GM23338 (cell line): ENCODE measurements around the gene FAM81A. TPM values are rescaled to one million over a fixed set of nuclear protein-coding genes. Genes with fewer than 3 reads are reported as not detected.

ENCODE experiments used
- ATAC-seq: fragments of 200-7000 bp; cut with Tn5 transposase; 3 replicates; pipeline ENCODE4 v1.9.1; 2020
- DNase-seq: peaks from one replicate; pipeline ENCODE4 v3.0.0-alpha.2; 2015; ENCODE audit warnings: low spot score
- H2AFZ ChIP-seq: fragments of 200-600 bp; sonication (generic); 2 replicates; pipeline ENCODE4 v1.8.0; 2016; ENCODE audit warnings: antibody characterized with exemption, mild to moderate bottlenecking, moderate library complexity
- H3F3A ChIP-seq: fragments of 200-600 bp; sonication (generic); replicated peaks from 2 replicates; pipeline ENCODE4 v1.8.0; 2017; ENCODE audit warnings: antibody characterized with exemption, mixed run types, low read depth
- H3K27ac ChIP-seq: fragments of 200-600 bp; sonication (generic); 2 replicates; pipeline ENCODE4 v1.6.1; 2016; ENCODE audit warnings: low read depth
- H3K27me3 ChIP-seq: fragments of 200-600 bp; sonication (generic); 2 replicates; pipeline ENCODE4 v1.8.0; 2016; ENCODE audit warnings: mild to moderate bottlenecking, mixed run types, moderate library complexity; ENCODE audit not compliant: insufficient read depth
- H3K36me3 ChIP-seq: fragments of 200-600 bp; sonication (generic); 2 replicates; pipeline ENCODE4 v1.8.0; 2016; ENCODE audit warnings: mild to moderate bottlenecking; ENCODE audit not compliant: insufficient read depth
- H3K4me1 ChIP-seq: fragments of 200-600 bp; sonication (generic); 2 replicates; pipeline ENCODE4 v1.8.0; 2016; ENCODE audit warnings: mild to moderate bottlenecking, moderate library complexity; ENCODE audit not compliant: insufficient read depth
- H3K4me2 ChIP-seq: fragments of 200-600 bp; sonication (generic); 2 replicates; pipeline ENCODE4 v1.7.1; 2017; ENCODE audit warnings: mixed run types
- H3K4me3 ChIP-seq: fragments of 200-600 bp; sonication (generic); 2 replicates; pipeline ENCODE4 v1.6.1; 2016; ENCODE audit warnings: mixed run types
- H3K79me2 ChIP-seq: fragments of 200-600 bp; sonication (generic); replicated peaks from 2 replicates; pipeline ENCODE4 v1.8.0; 2017; ENCODE audit warnings: mild to moderate bottlenecking; ENCODE audit not compliant: insufficient read depth
- H3K9me2 ChIP-seq: fragments of 200-600 bp; sonication (generic); 2 replicates; pipeline ENCODE4 v1.8.0; 2017; ENCODE audit not compliant: insufficient read depth
- H4K20me1 ChIP-seq: fragments of 200-600 bp; sonication (generic); replicated peaks from 2 replicates; pipeline ENCODE4 v1.8.0; 2017; ENCODE audit warnings: mild to moderate bottlenecking; ENCODE audit not compliant: insufficient read depth
- H3K27ac Mint-ChIP-seq: 2 replicates; pipeline ENCODE4 v1.8.0; 2020; ENCODE audit warnings: inconsistent platforms, mild to moderate bottlenecking, moderate library complexity, mixed read lengths
- H3K27me3 Mint-ChIP-seq: 3 replicates; pipeline ENCODE4 v1.8.0; 2022; ENCODE audit warnings: low read depth, mild to moderate bottlenecking, moderate library complexity, mixed read lengths, inconsistent platforms; ENCODE audit not compliant: insufficient read depth, poor library complexity
- H3K36me3 Mint-ChIP-seq: 3 replicates; pipeline ENCODE4 v1.8.0; 2021; ENCODE audit warnings: low read depth, mild to moderate bottlenecking, inconsistent platforms, moderate library complexity, mixed read lengths
- H3K4me1 Mint-ChIP-seq: 3 replicates; pipeline ENCODE4 v1.8.0; 2020; ENCODE audit warnings: mild to moderate bottlenecking, inconsistent platforms, mixed read lengths
- H3K4me3 Mint-ChIP-seq: 3 replicates; pipeline ENCODE4 v1.8.0; 2021; ENCODE audit warnings: moderate library complexity, mild to moderate bottlenecking, inconsistent platforms, mixed read lengths
- H3K9me3 Mint-ChIP-seq: 3 replicates; pipeline ENCODE4 v1.8.0; 2020; ENCODE audit warnings: moderate library complexity, mild to moderate bottlenecking, inconsistent platforms, mixed read lengths
- CREB1 ChIP-seq: fragments of 250-450 bp; sonication (Bioruptor Pico); IDR thresholded peaks from 2 replicates; pipeline ENCODE4 v1.5.0; 2020; ENCODE audit warnings: low read depth, mild to moderate bottlenecking, moderate library complexity
- EZH2 ChIP-seq: fragments of 200-600 bp; sonication (generic); IDR thresholded peaks from one replicate; pipeline ENCODE4 v1.8.0; 2017; ENCODE audit warnings: antibody characterized with exemption, mild to moderate bottlenecking, low read depth; ENCODE audit not compliant: unreplicated experiment
- EZH2phosphoT487 ChIP-seq: fragments of 200-600 bp; sonication (generic); IDR thresholded peaks from one replicate; pipeline ENCODE4 v1.8.1; 2018; ENCODE audit warnings: antibody characterized with exemption; ENCODE audit not compliant: unreplicated experiment
- JUNB ChIP-seq: IDR thresholded peaks from one replicate; pipeline ENCODE4 v1.6.1; 2016; ENCODE audit warnings: antibody characterized with exemption; ENCODE audit not compliant: unreplicated experiment
- NANOG ChIP-seq: IDR thresholded peaks from 2 replicates; pipeline ENCODE4 v1.6.1; 2016; ENCODE audit warnings: antibody characterized with exemption, borderline replicate concordance
- POLR2AphosphoS5 ChIP-seq: IDR thresholded peaks from 2 replicates; pipeline ENCODE4 v1.6.1; 2016; ENCODE audit warnings: antibody characterized with exemption, low read depth
- STAT1 ChIP-seq: IDR thresholded peaks from one replicate; pipeline ENCODE4 v1.6.1; 2016; ENCODE audit warnings: antibody characterized with exemption; ENCODE audit not compliant: unreplicated experiment
- ZNF114 ChIP-seq: fragments of 250-450 bp; sonication (Bioruptor Pico); IDR thresholded peaks from 2 replicates; pipeline ENCODE4 v1.5.0; 2020; ENCODE audit warnings: mild to moderate bottlenecking, moderate library complexity
- ZNF331 ChIP-seq: fragments of 250-450 bp; sonication (Bioruptor Pico); IDR thresholded peaks from 2 replicates; pipeline ENCODE4 v1.5.0; 2020; ENCODE audit warnings: low read depth, mild to moderate bottlenecking, moderate library complexity
- polyA plus RNA-seq: library from polyadenylated mRNA; unstranded; fragments of >200 nt; fragmentation: Nextera tagmentation; extraction: Ambion mirVana; gene quantifications from 2 replicates; pipeline ENCODE4 v1.2.1, GENCODE V29; 2016
- total RNA-seq: library from RNA; depleted of rRNA; stranded (reverse); fragments of >200 nt; shearing (Covaris generic); gene quantifications from 2 replicates; pipeline ENCODE4 v1.2.3, GENCODE V29; 2014
- TF ChIP-seq, protein P1 (sequence below): IDR thresholded peaks from 2 replicates; pipeline ENCODE4 v1.6.1; 2016; ENCODE audit warnings: antibody characterized with exemption
- TF ChIP-seq, protein P2 (sequence below): IDR thresholded peaks from one replicate; pipeline ENCODE4 v1.6.1; 2018; ENCODE audit warnings: antibody characterized with exemption; ENCODE audit not compliant: unreplicated experiment
- TF ChIP-seq, protein P3 (sequence below): fragments of 250-450 bp; sonication (Bioruptor Pico); IDR thresholded peaks from 2 replicates; pipeline ENCODE4 v1.5.0; 2020; ENCODE audit warnings: mild to moderate bottlenecking, moderate library complexity

The FAM81A gene
- total and polyA plus RNA-seq, 2 experiments from 2014 or later = 0.73 to 4.1 TPM

DNA sequence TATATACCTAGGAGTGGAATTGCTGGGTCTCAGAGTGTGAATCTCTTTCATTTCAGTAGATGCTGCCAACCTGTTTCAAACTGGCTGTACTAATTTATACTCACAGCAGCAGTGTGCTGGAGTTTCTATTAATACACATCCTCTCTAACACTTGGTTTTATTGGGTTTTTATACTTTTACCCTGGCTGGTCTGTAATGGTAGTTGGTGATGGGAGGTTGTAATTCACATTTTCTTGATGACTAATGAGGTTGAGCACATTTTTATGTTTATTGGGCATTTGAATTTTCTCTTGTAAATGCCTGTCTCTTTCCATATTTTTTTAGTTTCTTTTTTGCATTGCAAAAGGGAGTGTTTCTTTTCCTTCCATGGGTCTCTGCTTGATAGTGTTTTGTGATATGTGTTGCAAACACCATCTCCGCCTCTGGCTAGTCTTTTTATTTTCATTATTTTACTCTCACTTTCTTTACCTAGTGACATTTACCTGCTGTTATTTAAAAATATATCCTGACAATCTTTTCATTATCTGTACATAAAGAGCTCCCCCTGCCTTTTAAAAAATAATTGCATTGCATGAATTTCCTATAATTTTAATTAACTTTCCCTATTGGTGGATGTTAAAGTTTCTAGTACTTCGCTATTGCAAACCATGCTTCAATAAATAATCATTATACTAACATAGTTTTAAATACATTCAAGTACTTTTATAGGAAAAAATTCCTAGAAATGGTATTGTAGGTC lies 124.6 kb downstream of the FAM81A start (continued):
- no peak for TF ChIP-seq ZNF331 (CRISPR knock-in tag)

DNA sequence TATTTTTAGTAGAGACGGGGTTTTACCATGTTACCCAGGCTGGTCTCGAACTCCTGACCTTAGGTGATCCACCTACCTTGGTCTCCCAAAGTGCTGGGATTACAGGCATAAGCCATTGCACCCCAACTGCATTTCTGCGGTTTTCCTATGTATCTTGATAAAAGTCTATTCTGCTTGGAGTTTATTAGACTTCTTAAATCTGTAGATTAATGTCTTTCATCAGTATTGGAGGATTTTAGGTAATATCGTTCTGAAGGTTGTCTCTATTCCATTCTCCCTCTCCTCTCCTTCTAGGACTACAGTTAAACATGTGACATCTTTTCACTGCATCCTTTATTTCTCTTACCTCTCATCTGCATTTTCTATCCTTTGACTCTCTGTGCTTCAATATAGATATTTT lies 127.3 kb downstream of the FAM81A start:
- Histone ChIP-seq H3K4me3 (no peak overlapping the region), H3K27me3 (no peaks in the 10 kb centered on the region), H3K9me2 (no peaks in the 10 kb centered on the region), H2AFZ (no peak overlapping the region), H3F3A (no peaks in the 10 kb centered on the region), H3K36me3 (no peaks in the 10 kb centered on the region; the same call in 1 of the 2 replicates), H4K20me1 (no peaks in the 10 kb centered on the region), H3K27ac (no peak overlapping the region), H3K79me2 (no peaks in the 10 kb centered on the region), H3K4me1 (peaks cover 4% of the 10 kb centered on the region; the same call in 1 of the 2 replicates), H3K4me2 (no peak overlapping the region)
- Mint-ChIP-seq H3K4me3 (no peak overlapping the region), H3K9me3 (no peaks in the 10 kb centered on the region), H3K27me3 (no peaks in the 10 kb centered on the region), H3K4me1 (peaks cover 1% of the 10 kb centered on the region), H3K27ac (no peak overlapping the region), H3K36me3 (no peaks in the 10 kb centered on the region)
- ATAC-seq (no peak), DNase-seq (no peak)
- TF ChIP-seq ZNF331 (CRISPR knock-in tag) (no peak), POLR2AphosphoS5 (no peak), CREB1 (CRISPR knock-in tag) (no peak), JUNB (no peak), EZH2phosphoT487 (no peak), NANOG (no peak), STAT1 (no peak), ZNF114 (CRISPR knock-in tag) (no peak), EZH2 (no peak)
- TF ChIP-seq, protein P1, sequence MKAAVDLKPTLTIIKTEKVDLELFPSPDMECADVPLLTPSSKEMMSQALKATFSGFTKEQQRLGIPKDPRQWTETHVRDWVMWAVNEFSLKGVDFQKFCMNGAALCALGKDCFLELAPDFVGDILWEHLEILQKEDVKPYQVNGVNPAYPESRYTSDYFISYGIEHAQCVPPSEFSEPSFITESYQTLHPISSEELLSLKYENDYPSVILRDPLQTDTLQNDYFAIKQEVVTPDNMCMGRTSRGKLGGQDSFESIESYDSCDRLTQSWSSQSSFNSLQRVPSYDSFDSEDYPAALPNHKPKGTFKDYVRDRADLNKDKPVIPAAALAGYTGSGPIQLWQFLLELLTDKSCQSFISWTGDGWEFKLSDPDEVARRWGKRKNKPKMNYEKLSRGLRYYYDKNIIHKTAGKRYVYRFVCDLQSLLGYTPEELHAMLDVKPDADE = no peak
- TF ChIP-seq, protein P2, sequence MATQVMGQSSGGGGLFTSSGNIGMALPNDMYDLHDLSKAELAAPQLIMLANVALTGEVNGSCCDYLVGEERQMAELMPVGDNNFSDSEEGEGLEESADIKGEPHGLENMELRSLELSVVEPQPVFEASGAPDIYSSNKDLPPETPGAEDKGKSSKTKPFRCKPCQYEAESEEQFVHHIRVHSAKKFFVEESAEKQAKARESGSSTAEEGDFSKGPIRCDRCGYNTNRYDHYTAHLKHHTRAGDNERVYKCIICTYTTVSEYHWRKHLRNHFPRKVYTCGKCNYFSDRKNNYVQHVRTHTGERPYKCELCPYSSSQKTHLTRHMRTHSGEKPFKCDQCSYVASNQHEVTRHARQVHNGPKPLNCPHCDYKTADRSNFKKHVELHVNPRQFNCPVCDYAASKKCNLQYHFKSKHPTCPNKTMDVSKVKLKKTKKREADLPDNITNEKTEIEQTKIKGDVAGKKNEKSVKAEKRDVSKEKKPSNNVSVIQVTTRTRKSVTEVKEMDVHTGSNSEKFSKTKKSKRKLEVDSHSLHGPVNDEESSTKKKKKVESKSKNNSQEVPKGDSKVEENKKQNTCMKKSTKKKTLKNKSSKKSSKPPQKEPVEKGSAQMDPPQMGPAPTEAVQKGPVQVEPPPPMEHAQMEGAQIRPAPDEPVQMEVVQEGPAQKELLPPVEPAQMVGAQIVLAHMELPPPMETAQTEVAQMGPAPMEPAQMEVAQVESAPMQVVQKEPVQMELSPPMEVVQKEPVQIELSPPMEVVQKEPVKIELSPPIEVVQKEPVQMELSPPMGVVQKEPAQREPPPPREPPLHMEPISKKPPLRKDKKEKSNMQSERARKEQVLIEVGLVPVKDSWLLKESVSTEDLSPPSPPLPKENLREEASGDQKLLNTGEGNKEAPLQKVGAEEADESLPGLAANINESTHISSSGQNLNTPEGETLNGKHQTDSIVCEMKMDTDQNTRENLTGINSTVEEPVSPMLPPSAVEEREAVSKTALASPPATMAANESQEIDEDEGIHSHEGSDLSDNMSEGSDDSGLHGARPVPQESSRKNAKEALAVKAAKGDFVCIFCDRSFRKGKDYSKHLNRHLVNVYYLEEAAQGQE = no peak
- TF ChIP-seq, protein P3, sequence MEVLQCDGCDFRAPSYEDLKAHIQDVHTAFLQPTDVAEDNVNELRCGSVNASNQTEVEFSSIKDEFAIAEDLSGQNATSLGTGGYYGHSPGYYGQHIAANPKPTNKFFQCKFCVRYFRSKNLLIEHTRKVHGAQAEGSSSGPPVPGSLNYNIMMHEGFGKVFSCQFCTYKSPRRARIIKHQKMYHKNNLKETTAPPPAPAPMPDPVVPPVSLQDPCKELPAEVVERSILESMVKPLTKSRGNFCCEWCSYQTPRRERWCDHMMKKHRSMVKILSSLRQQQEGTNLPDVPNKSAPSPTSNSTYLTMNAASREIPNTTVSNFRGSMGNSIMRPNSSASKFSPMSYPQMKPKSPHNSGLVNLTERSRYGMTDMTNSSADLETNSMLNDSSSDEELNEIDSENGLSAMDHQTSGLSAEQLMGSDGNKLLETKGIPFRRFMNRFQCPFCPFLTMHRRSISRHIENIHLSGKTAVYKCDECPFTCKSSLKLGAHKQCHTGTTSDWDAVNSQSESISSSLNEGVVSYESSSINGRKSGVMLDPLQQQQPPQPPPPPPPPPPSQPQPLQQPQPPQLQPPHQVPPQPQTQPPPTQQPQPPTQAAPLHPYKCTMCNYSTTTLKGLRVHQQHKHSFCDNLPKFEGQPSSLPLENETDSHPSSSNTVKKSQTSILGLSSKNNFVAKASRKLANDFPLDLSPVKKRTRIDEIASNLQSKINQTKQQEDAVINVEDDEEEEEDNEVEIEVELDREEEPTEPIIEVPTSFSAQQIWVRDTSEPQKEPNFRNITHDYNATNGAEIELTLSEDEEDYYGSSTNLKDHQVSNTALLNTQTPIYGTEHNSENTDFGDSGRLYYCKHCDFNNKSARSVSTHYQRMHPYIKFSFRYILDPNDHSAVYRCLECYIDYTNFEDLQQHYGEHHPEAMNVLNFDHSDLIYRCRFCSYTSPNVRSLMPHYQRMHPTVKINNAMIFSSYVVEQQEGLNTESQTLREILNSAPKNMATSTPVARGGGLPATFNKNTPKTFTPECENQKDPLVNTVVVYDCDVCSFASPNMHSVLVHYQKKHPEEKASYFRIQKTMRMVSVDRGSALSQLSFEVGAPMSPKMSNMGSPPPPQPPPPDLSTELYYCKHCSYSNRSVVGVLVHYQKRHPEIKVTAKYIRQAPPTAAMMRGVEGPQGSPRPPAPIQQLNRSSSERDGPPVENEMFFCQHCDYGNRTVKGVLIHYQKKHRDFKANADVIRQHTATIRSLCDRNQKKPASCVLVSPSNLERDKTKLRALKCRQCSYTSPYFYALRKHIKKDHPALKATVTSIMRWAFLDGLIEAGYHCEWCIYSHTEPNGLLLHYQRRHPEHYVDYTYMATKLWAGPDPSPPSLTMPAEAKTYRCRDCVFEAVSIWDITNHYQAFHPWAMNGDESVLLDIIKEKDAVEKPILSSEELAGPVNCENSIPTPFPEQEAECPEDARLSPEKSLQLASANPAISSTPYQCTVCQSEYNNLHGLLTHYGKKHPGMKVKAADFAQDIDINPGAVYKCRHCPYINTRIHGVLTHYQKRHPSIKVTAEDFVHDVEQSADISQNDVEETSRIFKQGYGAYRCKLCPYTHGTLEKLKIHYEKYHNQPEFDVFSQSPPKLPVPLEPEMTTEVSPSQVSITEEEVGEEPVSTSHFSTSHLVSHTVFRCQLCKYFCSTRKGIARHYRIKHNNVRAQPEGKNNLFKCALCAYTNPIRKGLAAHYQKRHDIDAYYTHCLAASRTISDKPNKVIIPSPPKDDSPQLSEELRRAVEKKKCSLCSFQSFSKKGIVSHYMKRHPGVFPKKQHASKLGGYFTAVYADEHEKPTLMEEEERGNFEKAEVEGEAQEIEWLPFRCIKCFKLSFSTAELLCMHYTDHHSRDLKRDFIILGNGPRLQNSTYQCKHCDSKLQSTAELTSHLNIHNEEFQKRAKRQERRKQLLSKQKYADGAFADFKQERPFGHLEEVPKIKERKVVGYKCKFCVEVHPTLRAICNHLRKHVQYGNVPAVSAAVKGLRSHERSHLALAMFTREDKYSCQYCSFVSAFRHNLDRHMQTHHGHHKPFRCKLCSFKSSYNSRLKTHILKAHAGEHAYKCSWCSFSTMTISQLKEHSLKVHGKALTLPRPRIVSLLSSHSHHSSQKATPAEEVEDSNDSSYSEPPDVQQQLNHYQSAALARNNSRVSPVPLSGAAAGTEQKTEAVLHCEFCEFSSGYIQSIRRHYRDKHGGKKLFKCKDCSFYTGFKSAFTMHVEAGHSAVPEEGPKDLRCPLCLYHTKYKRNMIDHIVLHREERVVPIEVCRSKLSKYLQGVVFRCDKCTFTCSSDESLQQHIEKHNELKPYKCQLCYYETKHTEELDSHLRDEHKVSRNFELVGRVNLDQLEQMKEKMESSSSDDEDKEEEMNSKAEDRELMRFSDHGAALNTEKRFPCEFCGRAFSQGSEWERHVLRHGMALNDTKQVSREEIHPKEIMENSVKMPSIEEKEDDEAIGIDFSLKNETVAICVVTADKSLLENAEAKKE (CRISPR knock-in tag) = no peak
